H4 (cell line): ENCODE data around the gene GASK1A. TPM values are rescaled to one million over a fixed set of nuclear protein-coding genes. Genes with fewer than 3 reads are reported as not detected.

Source experiments
- DNase-seq: peaks from one replicate; pipeline ENCODE4 v3.0.0-alpha.2; 2015; ENCODE audit warnings: low spot score
- total RNA-seq: library from RNA; depleted of rRNA; stranded (reverse); fragments of >200 nt; shearing (Covaris generic); gene quantifications from 2 replicates; pipeline ENCODE4 v1.2.3, GENCODE V29; 2014

Gene GASK1A
- total RNA-seq, 1 experiment from 2014 or later = 0.08 TPM

DNA sequence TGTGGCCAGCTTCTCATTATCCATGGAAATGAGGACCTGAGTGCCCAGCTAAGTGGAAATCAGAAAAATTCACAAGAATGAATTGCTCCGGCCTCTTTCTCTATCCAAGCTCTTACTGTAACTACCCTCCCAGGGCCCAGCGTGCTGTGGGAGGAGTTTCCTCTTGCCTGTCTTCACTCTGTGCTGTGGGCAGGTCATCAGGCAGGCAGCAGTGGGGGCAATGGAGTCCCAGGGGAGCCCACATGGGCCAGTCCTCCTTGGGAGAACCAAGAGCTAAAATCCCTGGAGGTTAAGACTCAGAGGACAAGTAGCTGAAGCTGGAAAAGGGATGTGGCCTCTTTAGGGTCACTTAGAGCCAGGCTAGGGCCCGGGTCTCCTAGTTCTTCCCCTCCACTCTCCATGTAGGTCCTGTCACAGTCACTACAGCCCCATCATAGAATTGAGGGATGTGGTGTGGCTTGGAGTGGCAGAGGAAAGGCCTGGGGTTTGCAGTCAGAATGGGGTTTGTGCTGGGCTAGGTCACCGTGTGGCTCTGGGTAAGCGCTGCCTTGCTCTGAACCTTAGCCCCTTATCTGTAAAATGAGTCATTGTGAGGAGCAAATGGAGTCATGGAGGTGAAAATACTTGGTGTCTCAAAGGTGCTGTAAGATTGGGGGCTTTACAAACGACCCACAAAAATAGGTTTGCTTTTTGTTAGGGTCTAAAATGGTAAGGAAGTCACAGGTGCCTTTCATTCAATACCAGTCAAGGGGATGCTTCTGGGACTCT lies 3.7 kb downstream of the GASK1A start:
- no peak for DNase-seq

DNA sequence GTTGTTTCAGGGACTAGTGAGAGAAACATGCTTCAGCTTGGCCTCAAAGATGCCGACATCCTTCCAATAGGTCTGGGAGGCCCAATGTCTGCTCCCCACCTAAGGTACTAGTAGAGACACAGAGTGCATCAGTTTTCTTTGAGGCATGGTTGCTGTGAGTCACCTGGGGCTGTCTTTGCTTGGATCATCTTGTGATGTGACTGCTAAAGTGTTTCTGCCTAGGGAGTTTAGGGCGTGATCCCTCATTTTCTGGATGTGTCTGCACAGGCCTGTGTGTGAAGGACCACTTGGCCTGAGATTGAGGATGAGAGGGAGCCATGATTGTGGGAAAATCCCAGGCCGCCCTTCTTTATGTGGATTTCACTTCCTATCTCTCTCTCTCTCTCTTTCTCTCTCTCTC lies 4.8 kb downstream of the GASK1A start:
- no peak for DNase-seq

DNA sequence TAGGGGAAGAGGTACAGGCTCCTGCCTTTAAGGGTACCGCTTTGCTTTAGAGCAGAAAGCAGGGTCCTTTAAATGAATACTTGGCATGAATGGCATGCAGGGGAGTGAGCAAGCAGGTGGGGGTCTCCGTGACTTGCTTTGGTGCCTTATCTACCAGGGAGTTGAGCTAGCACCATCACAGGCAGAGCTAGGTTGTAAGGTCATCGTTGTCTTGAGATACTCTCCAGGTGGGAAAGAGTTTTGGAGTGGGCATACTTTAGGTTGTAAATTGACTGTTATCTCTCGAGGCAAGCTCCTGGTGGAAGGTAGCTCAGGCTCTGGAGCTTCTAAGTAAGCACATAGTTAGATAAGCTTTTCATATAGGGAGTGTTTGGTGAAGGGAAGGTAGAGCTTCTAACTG lies 5.6 kb downstream of the GASK1A start:
- DNase-seq = no peak

DNA sequence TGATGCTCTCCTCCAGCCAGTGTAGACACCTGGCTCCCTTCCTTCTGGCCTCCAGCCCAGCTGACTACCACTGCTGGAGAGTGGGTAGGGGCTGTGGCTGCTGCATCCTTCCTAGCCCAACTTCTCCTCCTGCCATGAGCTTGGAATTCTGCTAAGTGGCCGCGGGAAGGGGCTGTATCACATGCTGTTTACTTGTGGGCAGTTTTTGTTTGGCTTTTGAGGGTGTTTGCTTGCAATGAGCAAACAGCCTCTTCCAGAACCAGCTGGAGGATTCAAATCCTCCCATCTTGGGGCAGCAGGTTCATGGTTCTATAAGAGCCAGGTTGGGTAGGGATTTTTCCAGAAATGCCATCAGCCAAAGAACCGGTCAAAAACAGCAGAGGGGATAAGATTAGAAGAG lies 9.0 kb downstream of the GASK1A start:
- DNase-seq = no peak

DNA sequence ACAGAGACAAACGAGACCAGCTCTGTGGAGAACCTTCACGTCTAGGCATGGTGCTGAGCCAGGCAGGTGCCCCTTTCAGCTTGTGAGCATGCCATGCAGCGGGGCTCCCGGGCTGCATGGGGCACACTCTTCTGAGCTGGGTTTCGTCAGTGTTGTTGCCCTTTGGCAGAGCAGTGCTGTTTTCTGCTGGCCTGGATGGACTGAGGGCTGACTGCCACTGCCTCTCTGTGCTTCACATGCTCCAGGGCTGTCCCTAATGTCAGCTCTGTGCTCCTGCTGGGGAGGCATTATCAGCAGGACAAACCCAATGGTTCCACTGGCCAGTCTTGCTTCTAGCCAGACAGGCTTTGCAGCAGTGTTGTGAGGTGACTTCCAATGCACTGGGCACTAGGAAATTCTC lies 9.5 kb downstream of the GASK1A start:
- DNase-seq = no peak

DNA sequence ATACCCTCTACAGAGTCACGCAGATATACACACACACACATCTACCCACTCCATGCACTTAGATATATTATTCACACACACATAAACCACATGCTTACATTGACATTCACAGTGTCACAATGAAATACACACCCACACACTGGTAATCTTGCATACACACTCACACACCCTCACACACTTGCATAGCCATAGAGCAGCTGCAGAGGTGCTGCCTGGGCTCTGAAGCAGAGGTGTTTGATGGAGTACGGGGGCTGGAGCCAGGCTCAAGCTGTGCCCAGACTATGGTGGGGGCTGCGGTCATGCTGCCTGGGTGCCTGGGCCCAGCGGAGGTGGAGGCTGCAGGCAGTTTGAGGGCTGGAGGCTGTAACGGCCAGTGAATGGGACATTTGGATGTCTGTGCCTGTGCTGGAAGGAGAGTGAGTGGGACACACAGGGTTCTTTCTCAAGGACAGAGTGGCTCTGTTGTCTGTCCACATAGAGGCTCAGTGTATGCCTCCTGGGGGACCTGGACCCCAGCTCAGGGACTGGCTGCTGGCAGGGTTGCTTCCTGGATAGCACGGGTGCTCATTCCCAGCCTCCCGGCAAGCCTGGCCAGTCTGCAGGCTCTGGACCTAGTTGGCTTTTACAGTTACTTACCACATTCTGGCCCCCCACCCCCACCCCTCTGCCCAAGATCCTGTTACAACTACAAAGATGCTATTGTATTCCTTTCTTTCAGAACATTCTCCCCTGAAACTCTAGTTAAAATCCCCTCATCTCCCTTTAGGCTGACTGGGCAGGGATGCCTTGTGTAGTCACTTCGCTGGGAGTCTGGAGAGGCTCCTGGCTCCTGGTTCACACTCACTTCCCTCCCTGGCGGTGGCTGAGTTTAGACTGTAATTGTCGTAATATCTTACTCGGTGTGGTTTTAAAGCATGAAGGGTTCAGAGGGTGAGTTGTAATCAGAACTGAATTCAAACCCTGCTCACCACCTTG lies 12.5 kb downstream of the GASK1A start:
- no peak for DNase-seq

DNA sequence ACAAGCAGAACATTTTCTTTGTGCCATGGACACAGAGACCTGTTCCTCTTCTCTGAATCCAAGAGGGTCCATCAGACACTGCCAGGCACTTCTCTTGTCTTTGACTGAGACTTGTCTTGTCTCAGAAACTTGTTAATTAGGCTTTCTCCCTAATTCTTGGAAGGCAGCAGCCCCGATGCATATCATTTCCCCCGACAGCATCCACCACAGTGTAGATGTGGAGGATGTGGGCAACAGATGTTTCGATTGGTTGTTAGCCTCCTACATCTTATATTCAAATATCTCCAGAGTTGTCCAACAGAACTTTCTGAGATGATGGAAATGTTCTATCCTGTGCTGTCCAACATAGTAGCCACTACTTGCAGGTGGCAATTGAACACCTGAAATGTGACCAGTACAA lies 15.5 kb downstream of the GASK1A start:
- DNase-seq = no peak

DNA sequence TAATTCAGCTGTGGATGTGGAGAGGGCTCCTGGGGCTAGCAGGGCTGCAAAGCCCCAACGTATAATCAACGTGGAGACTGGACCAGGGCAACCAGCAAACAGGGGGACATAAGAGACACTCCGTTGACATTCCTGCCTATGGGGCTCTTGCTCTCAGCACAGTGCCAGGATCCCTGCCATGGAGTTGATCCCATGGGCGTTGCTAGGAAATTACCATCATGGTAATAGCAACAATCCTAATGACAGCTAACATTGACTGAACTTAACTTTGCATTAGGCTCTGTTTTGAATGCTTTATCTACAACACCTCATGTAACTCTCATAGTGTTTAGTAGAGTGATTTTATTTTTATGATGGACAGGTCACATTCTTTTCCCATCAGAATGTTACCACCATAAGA lies 16.9 kb downstream of the GASK1A start:
- DNase-seq = no peak

DNA sequence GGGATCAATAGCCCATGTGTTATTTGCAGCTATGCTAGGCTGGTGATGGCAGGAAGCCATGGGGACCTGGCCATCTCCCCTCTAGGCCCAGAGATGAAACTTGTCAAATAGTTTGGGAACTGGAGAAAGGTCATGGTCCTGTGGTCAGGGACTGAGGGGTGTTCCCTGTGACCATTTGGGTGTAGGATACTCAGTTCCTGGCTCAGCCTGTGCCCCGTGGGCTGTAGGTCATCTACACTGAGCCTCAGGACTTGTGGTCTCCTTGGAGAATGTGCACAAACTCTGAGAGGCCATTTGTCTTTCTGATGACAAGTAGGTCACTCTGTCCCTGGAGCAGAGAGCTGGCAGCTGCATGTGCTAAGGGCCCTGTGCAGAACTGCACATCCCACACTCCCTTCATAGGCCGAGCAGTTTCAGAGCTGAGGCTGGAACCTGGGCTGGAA lies 17.5 kb downstream of the GASK1A start:
- no peak for DNase-seq

DNA sequence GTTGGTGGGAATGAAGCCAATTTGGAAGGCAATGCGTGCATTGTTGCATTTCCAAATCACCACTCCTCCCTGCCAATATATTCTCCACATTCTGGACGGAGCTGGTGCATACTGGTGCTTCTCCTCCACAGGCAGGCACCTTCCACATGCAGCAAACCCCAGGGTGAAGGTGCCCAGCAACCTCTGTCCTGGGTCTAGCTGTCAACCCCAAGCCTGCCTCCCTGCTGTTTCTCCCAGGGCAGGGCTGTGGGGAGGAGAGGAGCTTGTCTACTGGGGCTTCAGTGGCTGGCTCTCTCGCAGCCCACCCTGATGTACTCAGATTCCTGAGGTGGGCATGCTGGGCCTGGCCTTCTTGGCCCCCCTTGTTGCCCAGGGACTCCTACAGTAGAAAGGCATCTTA lies 20.1 kb downstream of the GASK1A start:
- DNase-seq = no peak

DNA sequence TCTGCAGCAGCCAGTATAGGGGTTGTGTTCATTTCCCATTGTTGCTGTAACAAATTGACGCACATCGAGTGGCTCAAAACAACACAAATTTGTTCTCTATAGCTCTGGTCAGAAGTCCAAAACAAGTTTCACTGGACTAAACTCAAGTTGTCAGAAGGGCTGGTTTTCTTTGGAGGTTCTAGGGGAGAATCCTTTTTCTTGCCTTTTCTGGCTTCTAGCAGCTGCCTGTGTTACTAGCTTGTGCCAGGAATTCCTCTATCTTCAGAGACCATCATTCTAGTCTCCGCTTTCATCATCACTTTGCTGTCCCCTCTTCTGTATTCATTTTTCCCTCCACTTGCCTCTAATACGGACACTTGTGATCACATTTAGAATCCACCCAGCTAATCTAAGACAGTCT lies 20.5 kb downstream of the GASK1A start:
- DNase-seq = no peak

DNA sequence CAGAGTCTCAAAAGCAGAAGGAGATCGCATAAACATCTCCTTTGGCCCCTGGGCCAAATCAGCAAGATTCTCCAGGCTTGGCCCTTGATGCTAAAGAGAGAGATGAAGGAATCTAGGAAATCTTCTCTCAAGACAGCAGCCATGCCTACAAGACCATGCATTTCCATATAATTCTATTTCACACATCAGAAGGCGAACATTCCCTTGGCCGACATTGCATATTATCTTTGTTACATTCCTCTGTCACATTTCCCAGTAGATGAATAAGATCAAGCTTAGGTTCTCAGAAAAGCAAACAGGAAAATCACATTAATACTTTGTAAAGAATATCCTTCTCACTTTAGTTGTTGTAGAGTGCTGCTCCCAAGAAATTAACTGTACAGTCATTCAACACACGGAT lies 21.3 kb downstream of the GASK1A start:
- DNase-seq = no peak

DNA sequence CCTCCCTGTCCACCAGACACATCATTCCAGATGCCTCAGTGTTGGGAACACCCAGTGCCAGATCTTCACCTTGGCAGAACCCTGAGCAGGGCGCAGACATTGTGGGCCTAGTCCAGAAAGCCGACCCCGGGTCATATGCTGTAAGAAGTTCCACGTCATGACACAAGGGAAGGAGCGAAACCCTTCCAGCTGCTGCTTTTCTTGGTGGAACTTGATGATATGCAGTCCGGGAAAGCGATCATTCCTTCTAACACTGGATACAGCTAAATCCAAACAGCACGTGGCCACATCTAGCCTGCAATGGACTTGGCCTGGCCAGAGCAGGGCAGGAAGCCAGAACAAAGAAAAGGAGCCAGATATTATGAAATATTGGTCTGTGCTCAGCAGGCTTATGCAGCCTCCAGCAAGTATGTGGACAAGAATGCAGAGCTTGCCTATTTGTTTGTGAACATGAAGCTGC lies 22.0 kb downstream of the GASK1A start:
- no peak for DNase-seq

DNA sequence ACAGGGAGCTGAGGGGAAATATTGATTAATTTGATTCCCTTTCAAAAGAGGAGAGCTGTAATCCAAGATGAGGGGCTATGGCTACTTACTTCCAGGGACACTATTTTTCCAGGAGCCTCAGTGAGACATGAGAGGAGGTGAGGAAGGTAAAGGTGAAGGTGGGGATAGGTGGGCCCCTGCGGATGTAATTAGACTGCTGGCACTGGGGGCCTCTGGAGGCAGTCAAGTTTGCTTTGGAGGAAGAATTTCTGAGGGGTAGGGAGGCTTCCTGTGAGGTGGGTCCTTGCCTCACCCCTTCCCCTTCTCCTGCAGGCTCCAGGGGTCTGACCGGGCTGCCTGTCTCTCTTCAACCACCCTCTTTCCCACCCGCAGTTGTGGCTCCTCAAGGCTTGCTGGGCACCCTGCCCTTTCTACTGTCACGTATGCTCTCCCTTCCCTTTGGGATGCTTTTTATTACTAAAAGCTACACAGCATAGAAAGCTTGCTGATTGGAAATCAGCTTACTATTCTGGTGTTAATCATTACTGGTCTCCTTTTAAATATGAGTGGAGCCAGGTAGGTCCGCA lies 22.5 kb downstream of the GASK1A start:
- no peak for DNase-seq

DNA sequence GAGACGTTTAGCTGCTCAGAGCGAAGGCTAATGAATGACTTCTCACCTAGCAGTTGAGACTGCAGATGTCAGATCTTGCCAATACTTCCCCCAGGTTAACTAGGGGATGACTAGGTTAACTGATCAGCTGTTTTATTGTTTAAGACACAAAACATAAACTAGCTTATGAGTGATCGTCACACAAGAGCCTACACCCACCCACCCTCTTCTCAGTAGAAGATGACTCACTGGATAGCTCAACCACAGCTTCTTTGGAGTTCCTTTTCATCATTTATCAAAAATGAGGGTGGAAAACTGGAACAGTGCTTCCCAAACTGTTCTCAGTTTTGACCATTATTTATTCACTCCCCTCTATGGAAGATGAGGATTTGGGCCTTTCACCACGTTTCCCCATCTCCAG lies 25.2 kb downstream of the GASK1A start:
- no peak for DNase-seq

DNA sequence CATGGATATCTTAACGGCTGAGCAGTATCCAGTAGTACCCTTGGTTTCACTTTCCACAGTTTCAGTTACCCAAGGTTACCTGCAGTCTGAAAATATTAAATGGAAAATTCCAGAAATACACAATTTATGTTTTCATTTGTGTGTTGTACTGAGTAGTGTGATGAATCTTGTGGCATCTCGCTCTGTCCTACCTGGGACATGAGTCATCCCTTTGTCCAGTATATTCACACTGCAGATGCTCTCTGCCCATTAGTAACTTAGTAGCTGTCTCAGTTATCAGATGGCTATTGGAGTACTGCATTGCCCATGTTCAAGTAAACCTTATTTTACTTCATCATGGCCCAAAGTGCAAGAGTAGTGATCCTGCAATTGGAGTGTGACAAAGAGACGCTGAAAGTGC lies 26.1 kb downstream of the GASK1A start:
- DNase-seq = no peak

DNA sequence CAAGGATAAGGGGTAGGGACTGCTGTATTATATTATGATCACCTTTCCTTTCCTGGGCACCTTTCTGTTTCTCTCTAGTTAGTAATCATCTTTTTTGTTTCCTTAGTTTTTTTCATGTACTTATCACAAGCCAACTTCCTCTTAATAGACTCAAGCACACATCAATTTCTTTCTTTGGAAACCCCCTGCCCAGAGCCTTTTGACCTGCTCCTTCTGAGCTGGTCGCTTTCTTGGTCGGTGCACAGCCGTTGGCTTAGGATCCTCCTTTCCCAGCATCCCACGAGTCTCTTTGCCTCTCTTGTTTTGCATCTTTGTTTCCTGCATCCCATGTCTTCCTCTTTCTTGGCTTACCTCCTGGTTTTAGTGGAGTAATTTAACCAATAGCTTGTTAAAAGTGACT lies 26.9 kb downstream of the GASK1A start:
- no peak for DNase-seq

DNA sequence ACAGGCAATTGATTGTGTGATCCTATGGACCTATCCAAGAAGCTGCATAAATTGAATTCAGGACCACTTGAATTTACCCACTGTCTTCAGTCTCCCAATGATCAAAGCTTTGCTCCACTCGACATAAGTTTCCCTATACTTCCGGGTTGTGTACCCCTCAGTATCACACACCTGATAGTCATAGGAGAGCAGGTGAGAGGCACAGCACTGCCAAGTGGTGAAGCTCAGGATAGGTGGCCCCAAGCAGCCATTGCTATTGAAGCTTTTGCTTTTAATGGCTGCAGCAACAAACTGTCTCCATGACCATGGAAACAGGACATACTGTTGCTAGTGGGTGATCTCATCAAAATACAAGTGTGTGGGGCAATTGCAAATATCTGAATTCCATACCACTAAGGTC lies 27.7 kb downstream of the GASK1A start:
- DNase-seq = no peak

DNA sequence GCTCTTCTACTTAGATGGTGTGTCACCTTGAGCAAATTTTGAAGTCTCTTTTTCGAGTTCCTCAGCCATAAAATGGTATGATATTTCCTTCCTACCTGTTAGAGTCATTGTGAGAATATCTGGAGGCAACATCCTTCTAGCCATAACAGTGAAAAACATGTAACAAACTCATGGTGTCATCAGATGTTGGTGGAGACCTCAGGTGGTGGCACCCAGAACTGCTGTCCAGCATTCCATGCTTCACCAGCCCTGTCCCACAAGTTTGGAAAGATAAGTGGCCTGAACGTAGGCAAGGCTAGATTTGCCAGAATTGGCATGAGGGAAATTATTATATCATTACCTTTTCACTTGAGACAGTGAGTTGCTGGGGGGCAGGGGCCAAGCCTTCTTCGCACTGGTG lies 30.4 kb downstream of the GASK1A start:
- no peak for DNase-seq

DNA sequence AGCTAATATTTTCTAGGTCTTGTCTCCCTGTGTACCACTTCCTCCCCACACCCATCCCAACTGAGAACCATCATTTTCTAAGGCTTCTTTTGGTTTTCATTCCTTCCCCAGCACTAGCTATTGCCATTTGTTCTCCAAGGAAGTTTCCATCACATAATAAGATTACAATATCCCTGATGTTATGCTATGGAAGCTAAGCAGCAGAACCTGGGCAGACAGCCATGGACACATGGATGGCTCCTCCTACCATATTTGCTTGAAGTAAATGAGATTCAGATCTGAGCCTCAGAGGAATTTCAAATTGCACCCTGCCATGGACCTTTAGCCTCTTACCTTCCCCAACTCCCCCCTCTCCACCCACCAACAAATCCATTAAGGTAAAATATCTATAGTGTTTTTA lies 31.5 kb downstream of the GASK1A start:
- DNase-seq = no peak

DNA sequence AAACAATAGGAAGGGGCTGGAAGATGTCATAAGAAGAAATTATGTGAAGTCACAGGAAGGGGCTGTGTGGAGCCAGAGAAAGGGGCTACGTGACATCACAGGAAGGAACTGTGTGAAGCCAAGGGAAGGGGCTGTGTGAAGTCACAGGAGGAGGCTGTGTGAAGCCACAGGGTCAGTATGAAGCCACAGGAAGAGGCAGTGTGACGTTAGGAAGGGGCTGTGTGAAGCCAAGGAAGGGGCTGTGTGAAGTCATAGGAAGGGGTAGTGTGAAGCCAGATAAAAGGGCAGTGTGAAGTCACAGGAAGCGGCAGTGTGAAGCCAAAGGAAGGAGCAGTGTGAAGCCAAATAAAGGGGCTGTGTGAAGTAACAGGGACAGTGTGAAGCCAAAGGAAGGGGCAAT lies 32.5 kb downstream of the GASK1A start:
- DNase-seq = no peak

DNA sequence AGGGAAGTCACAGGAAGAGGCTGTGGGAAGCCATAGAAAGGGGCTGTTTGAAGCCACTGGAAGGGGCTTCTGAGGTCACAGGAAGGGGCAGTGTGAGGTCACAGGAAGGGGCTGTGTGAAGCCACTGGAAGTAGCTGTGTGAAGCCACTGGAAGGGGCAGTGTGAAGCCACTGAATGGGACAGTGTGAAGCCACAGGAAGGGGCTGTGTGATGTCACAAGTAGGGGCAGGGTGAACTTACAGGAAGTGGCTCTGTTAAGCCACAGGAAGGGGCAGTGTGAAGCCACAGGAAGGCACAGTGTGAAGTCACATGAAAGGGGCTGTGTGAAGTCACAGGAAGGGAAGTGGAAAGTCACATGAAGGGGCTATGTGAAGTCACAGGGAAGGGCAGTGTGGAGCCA lies 33.1 kb downstream of the GASK1A start:
- DNase-seq = no peak

DNA sequence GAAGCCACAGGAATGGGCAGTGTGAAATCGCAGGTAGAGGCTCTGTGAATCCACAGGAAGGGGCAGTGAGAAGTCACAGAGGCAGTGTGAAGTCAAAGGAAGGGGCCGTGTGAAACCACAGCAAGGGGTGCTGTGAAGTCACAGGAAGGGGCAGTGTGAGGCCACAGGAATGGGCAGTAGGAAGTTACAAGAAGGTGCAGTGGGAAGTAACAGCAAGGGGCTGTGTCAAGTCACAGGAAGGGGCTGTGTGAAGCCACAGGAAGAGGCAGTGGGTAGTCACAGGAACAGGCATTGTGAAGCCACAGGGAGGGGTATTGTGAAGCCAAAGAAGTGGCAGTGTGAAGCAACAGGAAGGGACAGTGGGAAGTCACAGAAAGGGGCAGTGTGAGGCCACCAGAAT lies 34.1 kb downstream of the GASK1A start:
- no peak for DNase-seq
